Esophagus squamous epithelium (tissue), 4 donors: ENCODE results near the gene NHEJ1.

Experiments used
- POLR2A ChIP-seq, 4 donors: fragments of 450-650 bp; IDR thresholded peaks; one replicate each; pipeline ENCODE4 v1.6.1; 2017; ENCODE audit warnings: antibody characterized with exemption in 4 of 4, mild to moderate bottlenecking in 4 of 4, moderate library complexity in 3 of 4
- TF ChIP-seq, protein P1 (sequence below), 6 experiments: fragments of 450-650 bp in 4 of 6; fragments of 200-600 bp in 2 of 6; sonication (generic) in 2 of 6; IDR thresholded peaks; one replicate each; pipeline ENCODE4 v1.5.1; 2016 to 2019; ENCODE audit warnings: antibody characterized with exemption in 6 of 6, mild to moderate bottlenecking in 4 of 6, moderate library complexity in 4 of 6

DNA sequence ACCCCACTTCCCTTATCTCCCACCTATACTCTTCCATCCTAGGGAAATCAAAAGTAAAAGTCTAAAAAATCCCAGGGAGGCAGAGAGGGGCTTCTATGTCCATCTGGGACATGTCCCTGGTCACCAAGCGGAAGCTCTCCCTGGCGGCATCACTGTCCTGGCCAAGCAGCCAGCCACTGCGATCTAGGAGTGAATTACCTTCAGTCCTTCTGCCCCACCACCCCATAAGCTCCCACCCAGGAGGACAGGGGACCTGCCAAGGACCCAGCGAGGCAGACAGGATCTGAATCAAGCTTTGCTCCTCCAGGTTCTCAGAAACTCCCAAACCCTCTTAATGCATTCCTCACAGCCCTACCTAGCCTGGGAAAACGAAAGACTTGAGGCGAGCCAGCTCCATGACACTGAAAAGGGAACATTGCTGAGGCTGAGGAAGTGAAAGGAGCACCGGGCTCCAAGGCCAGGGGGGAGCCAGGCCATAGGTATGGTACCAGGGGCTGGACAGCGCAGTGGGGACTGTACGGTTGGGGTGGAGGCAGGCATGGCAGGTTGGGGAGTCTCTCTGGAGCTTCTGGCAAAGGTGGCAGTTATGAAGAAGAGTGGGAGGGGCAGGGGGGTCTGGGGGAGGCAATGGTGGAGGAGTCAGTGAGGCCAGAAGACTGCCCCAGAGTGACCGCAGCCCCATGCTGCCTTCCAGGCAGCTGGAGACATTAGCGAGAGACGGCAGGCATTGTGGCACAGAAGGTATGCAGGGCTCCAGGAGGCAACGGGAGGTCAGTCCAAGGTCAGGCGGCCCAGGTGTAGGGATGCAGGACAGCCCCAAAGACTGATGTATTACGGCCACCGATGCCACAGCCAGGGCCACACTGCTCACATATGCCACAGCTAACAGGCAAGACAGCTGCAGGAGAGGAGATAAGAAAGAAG, 11.9 kb upstream of the NHEJ1 start:
- TF ChIP-seq, protein P1, sequence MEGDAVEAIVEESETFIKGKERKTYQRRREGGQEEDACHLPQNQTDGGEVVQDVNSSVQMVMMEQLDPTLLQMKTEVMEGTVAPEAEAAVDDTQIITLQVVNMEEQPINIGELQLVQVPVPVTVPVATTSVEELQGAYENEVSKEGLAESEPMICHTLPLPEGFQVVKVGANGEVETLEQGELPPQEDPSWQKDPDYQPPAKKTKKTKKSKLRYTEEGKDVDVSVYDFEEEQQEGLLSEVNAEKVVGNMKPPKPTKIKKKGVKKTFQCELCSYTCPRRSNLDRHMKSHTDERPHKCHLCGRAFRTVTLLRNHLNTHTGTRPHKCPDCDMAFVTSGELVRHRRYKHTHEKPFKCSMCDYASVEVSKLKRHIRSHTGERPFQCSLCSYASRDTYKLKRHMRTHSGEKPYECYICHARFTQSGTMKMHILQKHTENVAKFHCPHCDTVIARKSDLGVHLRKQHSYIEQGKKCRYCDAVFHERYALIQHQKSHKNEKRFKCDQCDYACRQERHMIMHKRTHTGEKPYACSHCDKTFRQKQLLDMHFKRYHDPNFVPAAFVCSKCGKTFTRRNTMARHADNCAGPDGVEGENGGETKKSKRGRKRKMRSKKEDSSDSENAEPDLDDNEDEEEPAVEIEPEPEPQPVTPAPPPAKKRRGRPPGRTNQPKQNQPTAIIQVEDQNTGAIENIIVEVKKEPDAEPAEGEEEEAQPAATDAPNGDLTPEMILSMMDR (IDR thresholded peaks at IDR 0.05): no peak
- TF ChIP-seq POLR2A (IDR thresholded peaks at IDR 0.05): no peak
